Activated CD4-positive, alpha-beta T cell treated with anti-CD3 and anti-CD28 coated beads, Interleukin-2, amount 10 ng/mL, durations not matched to agents 7 days and 5 days (primary cell): ENCODE results near the gene PDE4DIP. TPM values are rescaled to one million over a fixed set of nuclear protein-coding genes. Genes with fewer than 3 reads are reported as not detected.
A peak's percentile ranks its signal among the peaks of the same experiment; 100 is the strongest.
"Not testable (repeated sequence)": the region's sequence is repeated elsewhere in the genome, so short reads cannot be mapped to it uniquely, and the experiment has no call there.

ENCODE experiments used
- CTCF ChIA-PET: fragments of 350-600 bp; sonication (Branson Sonifier 250); formaldehyde crosslinking; loops from one replicate; lab custom pipeline; 2021; ENCODE audit warnings: antibody characterized with exemption; lab: Charles Lee
- POLR2A ChIA-PET: fragments of 350-600 bp; sonication (Branson Sonifier 250); formaldehyde crosslinking; loops from one replicate; lab custom pipeline; 2021; ENCODE audit warnings: antibody characterized with exemption; lab: Charles Lee
- DNase-seq: peaks from one replicate; pipeline ENCODE4 v3.0.0-alpha.2; 2020
- H3K27ac Mint-ChIP-seq: one replicate; pipeline ENCODE4 v1.8.0; 2021; ENCODE audit warnings: mild to moderate bottlenecking, moderate library complexity, mixed read lengths
- H3K27me3 Mint-ChIP-seq: one replicate; pipeline ENCODE4 v1.8.0; 2021; ENCODE audit warnings: mixed read lengths
- H3K36me3 Mint-ChIP-seq: one replicate; pipeline ENCODE4 v1.8.0; 2021; ENCODE audit warnings: low read depth, mixed read lengths
- H3K4me1 Mint-ChIP-seq: one replicate; pipeline ENCODE4 v1.8.0; 2021; ENCODE audit warnings: mixed read lengths
- H3K4me3 Mint-ChIP-seq: one replicate; pipeline ENCODE4 v1.8.0; 2021; ENCODE audit warnings: mild to moderate bottlenecking, moderate library complexity, mixed read lengths
- H3K9me3 Mint-ChIP-seq: one replicate; pipeline ENCODE4 v1.8.0; 2021; ENCODE audit warnings: mixed read lengths
- total RNA-seq, 2 experiments: library from RNA; stranded (reverse); gene quantifications; one replicate each; pipeline ENCODE4 v1.2.3, GENCODE V29; 2021

PDE4DIP gene
- total RNA-seq, 2 experiments from 2014 or later = 30.2 to 30.6 TPM

- H3K9me3 Mint-ChIP-seq, H3K27me3 Mint-ChIP-seq, POLR2A ChIA-PET, H3K36me3 Mint-ChIP-seq, CTCF ChIA-PET: not testable (repeated sequence)
- peaks cover 17% of the 10 kb centered on the region for H3K4me1 Mint-ChIP-seq
- peak; percentile 27 for DNase-seq
- peak overlapping the region; percentile 79 for H3K4me3 Mint-ChIP-seq
- H3K27ac Mint-ChIP-seq = peak overlapping the region; percentile 74
Observed at GRCh38 chr1:148952938-148953616, 108.8 kb downstream of the PDE4DIP start.

- DNase-seq, H3K36me3 Mint-ChIP-seq, POLR2A ChIA-PET: not testable (repeated sequence)
Observed at GRCh38 chr1:148953730-148954129, 109.5 kb downstream of the PDE4DIP start.

GRCh38 chr1:148958343-148958742 is 114.1 kb downstream of the PDE4DIP start:
- H3K36me3 Mint-ChIP-seq, H3K4me3 Mint-ChIP-seq, H3K9me3 Mint-ChIP-seq, H3K27ac Mint-ChIP-seq, POLR2A ChIA-PET, DNase-seq, H3K27me3 Mint-ChIP-seq, H3K4me1 Mint-ChIP-seq, CTCF ChIA-PET: not testable (repeated sequence)

More at GRCh38 chr1:148953730-148954129, 109.5 kb downstream of the PDE4DIP start:
- Mint-ChIP-seq H3K4me3 (peak overlapping the region; percentile 73), H3K4me1 (peaks cover 17% of the 10 kb centered on the region)
- H3K27ac Mint-ChIP-seq, H3K9me3 Mint-ChIP-seq, CTCF ChIA-PET, H3K27me3 Mint-ChIP-seq: not testable (repeated sequence)

GRCh38 chr1:148960212-148961000 is 116.2 kb downstream of the PDE4DIP start:
- H3K4me1 Mint-ChIP-seq, H3K27me3 Mint-ChIP-seq, DNase-seq, POLR2A ChIA-PET, H3K4me3 Mint-ChIP-seq, H3K36me3 Mint-ChIP-seq, CTCF ChIA-PET, H3K27ac Mint-ChIP-seq, H3K9me3 Mint-ChIP-seq: not testable (repeated sequence)

GRCh38 chr1:148962127-148962857 is 118.1 kb downstream of the PDE4DIP start:
- H3K27me3 Mint-ChIP-seq, H3K4me1 Mint-ChIP-seq, H3K36me3 Mint-ChIP-seq, H3K27ac Mint-ChIP-seq, CTCF ChIA-PET, H3K4me3 Mint-ChIP-seq, POLR2A ChIA-PET, H3K9me3 Mint-ChIP-seq, DNase-seq: not testable (repeated sequence)

GRCh38 chr1:148966084-148966483 is 121.9 kb downstream of the PDE4DIP start:
- H3K4me1 Mint-ChIP-seq, DNase-seq, H3K36me3 Mint-ChIP-seq, CTCF ChIA-PET, H3K4me3 Mint-ChIP-seq, POLR2A ChIA-PET, H3K27ac Mint-ChIP-seq, H3K27me3 Mint-ChIP-seq, H3K9me3 Mint-ChIP-seq: not testable (repeated sequence)

- H3K4me1 Mint-ChIP-seq, H3K36me3 Mint-ChIP-seq, DNase-seq, POLR2A ChIA-PET, CTCF ChIA-PET, H3K27me3 Mint-ChIP-seq, H3K9me3 Mint-ChIP-seq, H3K27ac Mint-ChIP-seq, H3K4me3 Mint-ChIP-seq: not testable (repeated sequence)
Observed at GRCh38 chr1:148967580-148967979, 123.4 kb downstream of the PDE4DIP start.

GRCh38 chr1:148968682-148969081 is 124.5 kb downstream of the PDE4DIP start:
- H3K27ac Mint-ChIP-seq, H3K9me3 Mint-ChIP-seq, H3K4me1 Mint-ChIP-seq, H3K36me3 Mint-ChIP-seq, CTCF ChIA-PET, POLR2A ChIA-PET, DNase-seq, H3K4me3 Mint-ChIP-seq, H3K27me3 Mint-ChIP-seq: not testable (repeated sequence)

GRCh38 chr1:148969126-148969525 is 124.9 kb downstream of the PDE4DIP start:
- CTCF ChIA-PET, H3K4me3 Mint-ChIP-seq, H3K27ac Mint-ChIP-seq, DNase-seq, H3K9me3 Mint-ChIP-seq, H3K4me1 Mint-ChIP-seq, H3K27me3 Mint-ChIP-seq, POLR2A ChIA-PET, H3K36me3 Mint-ChIP-seq: not testable (repeated sequence)

- POLR2A ChIA-PET = not testable (repeated sequence)
- peaks cover 30% of the 10 kb centered on the region for H3K36me3 Mint-ChIP-seq
- peaks cover 20% of the 10 kb centered on the region for H3K4me1 Mint-ChIP-seq
Observed at GRCh38 chr1:148975453-148975852, 131.2 kb downstream of the PDE4DIP start.

GRCh38 chr1:148975866-148976537 is 131.8 kb downstream of the PDE4DIP start:
- Mint-ChIP-seq H3K27ac (peak overlapping the region; percentile 88), H3K36me3 (peaks cover 35% of the 10 kb centered on the region), H3K4me3 (peak overlapping the region; percentile 61), H3K4me1 (peaks cover 20% of the 10 kb centered on the region)
- H3K9me3 Mint-ChIP-seq, POLR2A ChIA-PET, H3K27me3 Mint-ChIP-seq, DNase-seq, CTCF ChIA-PET: not testable (repeated sequence)

More at GRCh38 chr1:148975453-148975852, 131.2 kb downstream of the PDE4DIP start:
- H3K27ac Mint-ChIP-seq = peak overlapping the region; percentile 88
- CTCF ChIA-PET, H3K27me3 Mint-ChIP-seq, H3K9me3 Mint-ChIP-seq, DNase-seq: not testable (repeated sequence)
- peak overlapping the region; percentile 61 for H3K4me3 Mint-ChIP-seq

- H3K9me3 Mint-ChIP-seq, H3K27ac Mint-ChIP-seq, H3K4me3 Mint-ChIP-seq, DNase-seq, H3K27me3 Mint-ChIP-seq, POLR2A ChIA-PET, CTCF ChIA-PET: not testable (repeated sequence)
- Mint-ChIP-seq H3K4me1 (peaks cover 20% of the 10 kb centered on the region), H3K36me3 (peaks cover 52% of the 10 kb centered on the region)
Observed at GRCh38 chr1:148977785-148978184, 133.6 kb downstream of the PDE4DIP start.
